CD4-positive, CD25-positive, alpha-beta regulatory T cell (primary cell): Measurements from ENCODE around the gene ERVH48-1. TPM values are rescaled to one million over a fixed set of nuclear protein-coding genes. Genes with fewer than 3 reads are reported as not detected.
"Not testable (repeated sequence)": the region's sequence is repeated elsewhere in the genome, so short reads cannot be mapped to it uniquely, and the experiment has no call there.

Experiments used
- ATAC-seq, 2 donors: fragments of 150-1000 bp; cut with Tn5 transposase; one replicate each; pipeline ENCODE4 v1.10.0; 2021; ENCODE audit warnings: low read depth in 2 of 2, moderate number of reproducible peaks in 2 of 2, moderate library complexity in 1 of 2
- DNase-seq, 3 donors: peaks; one replicate each; pipeline versions ENCODE4 v3.0.0 to v3.0.0-alpha.2; 2012 to 2022; ENCODE audit warnings: mixed read lengths in 1 of 3
- H3K27ac ChIP-seq: one replicate; pipeline ENCODE4 v1.7.0; 2013; ENCODE audit warnings: mild to moderate bottlenecking, low read length; ENCODE audit not compliant: insufficient read depth, poor library complexity, severe bottlenecking
- H3K27me3 ChIP-seq: one replicate; pipeline ENCODE4 v1.7.0; 2013; ENCODE audit warnings: low read length; ENCODE audit not compliant: control insufficient read depth, insufficient read depth
- H3K36me3 ChIP-seq: one replicate; pipeline ENCODE4 v1.7.0; 2013; ENCODE audit warnings: mild to moderate bottlenecking, low read length, moderate library complexity; ENCODE audit not compliant: control insufficient read depth, insufficient read depth
- H3K4me1 ChIP-seq: 2 replicates; pipeline ENCODE4 v1.7.0; 2013; ENCODE audit warnings: mild to moderate bottlenecking, low read length; ENCODE audit not compliant: insufficient read depth, control insufficient read depth, poor library complexity, severe bottlenecking
- H3K4me3 ChIP-seq: one replicate; pipeline ENCODE4 v1.7.0; 2013; ENCODE audit warnings: low read depth, mild to moderate bottlenecking, low read length, moderate library complexity
- H3K9me3 ChIP-seq, 2 experiments: 1 replicate in 1 of 2; 2 replicates in 1 of 2; pipeline ENCODE4 v1.7.0; 2013; ENCODE audit warnings: low read length in 2 of 2, mild to moderate bottlenecking in 1 of 2, moderate library complexity in 1 of 2; ENCODE audit not compliant: control insufficient read depth in 2 of 2
- H3K27ac Mint-ChIP-seq, 3 donors: one replicate each; pipeline ENCODE4 v1.8.0; 2020 to 2022; ENCODE audit warnings: mild to moderate bottlenecking in 3 of 3, mixed read lengths in 3 of 3, moderate library complexity in 2 of 3
- H3K27me3 Mint-ChIP-seq: one replicate; pipeline ENCODE4 v1.8.0; 2022; ENCODE audit warnings: mild to moderate bottlenecking, mixed read lengths
- H3K36me3 Mint-ChIP-seq: one replicate; pipeline ENCODE4 v1.8.0; 2020; ENCODE audit warnings: mixed read lengths
- H3K4me1 Mint-ChIP-seq, 4 donors: one replicate each; pipeline ENCODE4 v1.8.0; 2020 to 2022; ENCODE audit warnings: mixed read lengths in 4 of 4, mild to moderate bottlenecking in 1 of 4
- H3K4me3 Mint-ChIP-seq, 4 donors: one replicate each; pipeline ENCODE4 v1.8.0; 2020 to 2022; ENCODE audit warnings: mild to moderate bottlenecking in 4 of 4, mixed read lengths in 4 of 4, moderate library complexity in 3 of 4
- H3K9me3 Mint-ChIP-seq, 7 donors: one replicate each; pipeline ENCODE4 v1.8.0; 2020 to 2022; ENCODE audit warnings: mixed read lengths in 7 of 7, mild to moderate bottlenecking in 3 of 7, moderate library complexity in 2 of 7
- polyA plus RNA-seq, 4 donors: library from polyadenylated mRNA; unstranded; fragments of 300-500 nt; fragmentation: Illumina TruSeq; gene quantifications; one replicate each; pipeline ENCODE4 v1.2.3, GENCODE V29; 2021
- total RNA-seq: library from RNA; stranded (reverse); gene quantifications from one replicate; pipeline ENCODE4 v1.2.3, GENCODE V29; 2022

ERVH48-1 gene
- total RNA-seq (not detected), polyA plus RNA-seq (under 1 TPM in 2 of 4 donors, not detected in 2; 0.07 to 0.23 TPM)

DNA sequence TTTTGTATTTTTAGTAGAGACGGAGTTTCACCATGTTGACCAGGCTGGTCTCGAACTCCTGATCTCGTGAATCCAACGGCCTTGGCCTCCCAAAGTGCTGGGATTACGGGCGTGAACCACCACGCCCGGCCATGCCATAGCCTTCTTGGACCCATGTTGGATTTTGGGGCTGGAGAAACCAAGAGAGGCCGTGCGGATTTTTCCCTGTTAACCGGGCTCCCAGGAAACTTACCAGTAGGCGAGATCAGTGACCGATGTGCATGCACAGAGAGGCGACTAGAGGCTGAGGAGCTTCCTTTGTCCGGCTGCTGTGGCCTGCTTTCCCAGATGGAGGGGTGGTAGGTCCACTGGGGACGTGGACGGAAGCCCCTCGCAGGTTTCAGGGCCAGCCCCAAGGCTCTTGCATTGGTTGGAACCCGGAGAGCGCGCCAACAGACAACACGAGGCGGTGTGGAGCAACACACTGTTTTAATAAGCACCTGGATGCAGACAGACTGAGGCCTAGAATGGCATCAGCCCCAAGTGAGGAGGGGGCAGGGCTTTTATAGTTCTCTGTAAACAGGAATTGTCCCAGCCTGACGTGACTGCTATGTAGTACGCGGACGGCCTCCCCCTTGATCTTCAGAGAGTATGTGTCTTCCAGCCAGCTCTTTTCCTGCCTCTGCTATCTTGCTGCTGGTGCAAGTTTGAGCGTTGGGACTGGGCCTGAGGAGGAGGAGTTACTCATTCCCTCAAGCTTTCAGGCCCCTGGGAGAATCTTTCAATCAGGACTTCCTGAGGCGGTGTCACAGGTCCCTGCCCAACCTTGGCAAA lies at the start of gene ERVH48-1:
Gene ERVH48-1, minus strand, starts transcription at position 517 of the 813 bp plus-strand sequence. CDS start 6,624 bp downstream, outside the sequence.
- peaks cover 9% of the 10 kb centered on the region for H3K4me1 ChIP-seq
- peaks cover 4% of the 10 kb centered on the region for H3K27me3 Mint-ChIP-seq
- ATAC-seq (no peak), DNase-seq (peak in 2 of 3 donors; percentile 4 to 48)
- no peaks in the 10 kb centered on the region for H3K36me3 ChIP-seq
- no peaks in the 10 kb centered on the region for H3K36me3 Mint-ChIP-seq
- H3K4me3 ChIP-seq = no peak within 1 kb of the TSS
- H3K27me3 ChIP-seq = no peaks in the 10 kb centered on the region
- H3K9me3 Mint-ChIP-seq = no peaks in the 10 kb centered on the region
- H3K4me3 Mint-ChIP-seq = no peak within 1 kb of the TSS
- peaks cover 0 to 17% (median 12%) of the 10 kb centered on the region in 4 donors for H3K4me1 Mint-ChIP-seq
- H3K27ac ChIP-seq = no peak within 1 kb of the TSS
- H3K9me3 ChIP-seq = no peaks in the 10 kb centered on the region
- H3K27ac Mint-ChIP-seq = peak within 1 kb of the TSS; percentile 16 to 87 (median 79)

DNA sequence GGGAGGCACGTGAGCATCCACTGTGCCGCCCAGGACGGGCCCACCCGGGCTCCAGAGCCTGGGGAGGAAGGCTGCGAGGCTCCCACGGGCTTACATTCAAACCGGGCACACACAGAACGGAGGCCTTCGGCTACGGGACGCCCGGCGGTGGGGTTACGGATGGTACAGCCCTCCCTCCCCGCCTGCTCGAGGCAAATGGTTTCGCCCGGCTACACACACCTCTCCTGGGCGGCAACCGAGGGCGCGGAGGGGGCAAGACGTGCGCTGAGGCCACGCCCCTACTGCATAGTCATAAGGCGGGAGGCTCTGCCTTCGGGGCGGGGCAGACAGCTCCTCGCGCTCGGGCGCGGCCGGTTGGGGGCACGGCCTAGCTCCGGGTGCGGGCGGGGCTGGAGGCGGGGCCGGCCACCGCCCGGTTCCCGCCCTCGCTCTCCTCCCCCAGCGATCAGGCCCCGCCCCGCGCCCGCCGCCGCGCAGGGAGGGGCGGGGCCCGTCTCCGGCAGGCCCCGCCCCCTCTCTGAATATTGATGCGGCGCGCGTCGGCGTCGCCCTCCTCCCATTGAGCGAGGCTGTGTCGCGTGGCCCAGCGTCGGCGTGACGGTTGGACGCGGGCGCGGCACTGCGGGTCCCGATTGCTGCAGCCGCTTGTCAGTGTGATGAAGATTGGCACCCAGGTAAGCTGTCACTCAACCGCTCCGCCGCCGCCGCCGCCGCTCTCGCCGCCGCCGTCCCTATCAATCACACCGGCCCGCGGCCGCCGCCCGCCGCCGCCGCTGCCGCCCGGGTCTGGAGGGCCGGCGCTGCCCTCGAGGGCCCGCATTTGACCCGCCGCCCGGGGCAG lies 48.8 kb upstream of the ERVH48-1 start, which contains the start of gene PKNOX1:
Gene PKNOX1, plus strand, starts transcription at position 572 of the 841 bp plus-strand sequence. CDS start 29,820 bp downstream, outside the sequence.
- Mint-ChIP-seq H3K4me1 (peaks cover 4 to 33% (median 20%) of the 10 kb centered on the region in 4 donors), H3K36me3 (peaks cover 10% of the 10 kb centered on the region), H3K27me3 (no peaks in the 10 kb centered on the region), H3K4me3 (peak within 1 kb of the TSS; percentile 90 to 96 (median 92)), H3K9me3 (no peaks in the 10 kb centered on the region), H3K27ac (peak within 1 kb of the TSS; percentile 83 to 94 (median 91))
- ATAC-seq (peak; percentile 84 to 87), DNase-seq (peak; percentile 99 to 100 (median 99))
- peaks cover 19% of the 10 kb centered on the region for H3K4me1 ChIP-seq
- H3K9me3 ChIP-seq = no peaks in the 10 kb centered on the region
- H3K27ac ChIP-seq = peak within 1 kb of the TSS; percentile 93
- peaks cover 2% of the 10 kb centered on the region for H3K36me3 ChIP-seq
- no peaks in the 10 kb centered on the region for H3K27me3 ChIP-seq
- H3K4me3 ChIP-seq = peak within 1 kb of the TSS; percentile 82

DNA sequence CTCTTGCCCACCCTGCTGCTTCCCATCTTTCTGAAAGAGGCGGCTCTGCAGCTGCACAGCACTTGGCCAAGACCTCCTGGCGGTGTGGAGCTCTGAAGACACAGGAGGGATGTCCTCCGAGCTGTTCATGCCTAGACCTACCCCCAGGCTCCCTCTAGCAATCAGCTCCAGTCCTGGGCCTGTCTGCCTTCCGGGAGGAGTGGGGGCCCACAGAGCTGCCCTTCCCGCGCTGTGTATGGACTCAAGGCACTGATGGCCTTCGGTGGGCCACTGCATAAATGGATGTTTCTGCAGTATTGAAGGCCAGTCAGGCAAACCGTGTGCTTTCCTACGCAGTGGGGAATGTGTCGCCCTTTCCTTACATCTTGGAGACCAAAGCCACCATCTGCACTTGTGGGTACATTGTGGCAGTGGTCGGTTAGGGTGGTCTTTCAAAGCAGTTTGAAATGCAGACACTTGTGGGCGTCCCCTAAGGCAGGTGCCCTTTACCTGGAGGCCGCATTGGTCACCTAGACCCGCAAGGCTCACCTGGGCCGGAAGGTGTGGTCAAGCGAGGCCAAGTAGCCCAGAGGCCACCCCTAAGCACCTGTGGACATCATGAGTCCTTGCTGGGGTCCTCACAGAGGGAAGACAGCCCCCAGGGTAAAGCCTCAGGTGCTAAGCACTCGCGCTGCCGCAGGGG lies 48.0 kb upstream of the ERVH48-1 start:
- H3K9me3 ChIP-seq = no peaks in the 10 kb centered on the region
- DNase-seq (peak in 1 of 3 donors; percentile 12), ATAC-seq (no peak)
- peak overlapping the region; percentile 57 for H3K4me3 ChIP-seq
- H3K36me3 ChIP-seq = peaks cover 2% of the 10 kb centered on the region
- no peaks in the 10 kb centered on the region for H3K27me3 ChIP-seq
- Mint-ChIP-seq H3K27ac (peak overlapping the region; percentile 69 to 92 (median 79)), H3K4me1 (peaks cover 0 to 29% (median 16%) of the 10 kb centered on the region in 4 donors), H3K4me3 (peak overlapping the region; percentile 83 to 96 (median 86)), H3K36me3 (peaks cover 6% of the 10 kb centered on the region), H3K9me3 (no peaks in the 10 kb centered on the region), H3K27me3 (no peaks in the 10 kb centered on the region)
- peaks cover 19% of the 10 kb centered on the region for H3K4me1 ChIP-seq
- H3K27ac ChIP-seq = peak overlapping the region; percentile 93

DNA sequence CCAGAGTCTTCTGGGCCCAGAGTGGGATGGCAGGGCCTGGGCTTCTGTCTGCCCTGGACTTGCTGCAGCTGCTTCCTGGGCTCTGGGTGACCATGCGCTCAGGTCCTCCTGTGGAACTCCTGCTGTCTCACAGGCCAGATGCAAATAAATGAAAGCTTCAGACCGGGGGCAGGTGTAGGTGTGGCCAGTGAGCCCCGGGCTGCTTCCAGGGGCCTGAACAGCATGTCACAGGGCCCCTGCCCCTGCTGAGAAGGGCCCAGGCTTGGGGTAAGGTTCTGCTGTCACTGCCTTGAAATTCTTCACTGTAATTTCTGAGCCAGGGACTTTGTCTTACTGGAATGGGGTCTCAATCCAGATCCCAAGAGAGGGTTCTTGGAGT lies 46.5 kb upstream of the ERVH48-1 start:
- peaks cover 0 to 20% (median 11%) of the 10 kb centered on the region in 4 donors for H3K4me1 Mint-ChIP-seq
- H3K36me3 Mint-ChIP-seq = peaks cover 2% of the 10 kb centered on the region
- peak overlapping the region in 1 of 4 donors; percentile 29 for H3K4me3 Mint-ChIP-seq
- H3K9me3 Mint-ChIP-seq = no peaks in the 10 kb centered on the region
- no peak overlapping the region for H3K27ac Mint-ChIP-seq
- Histone ChIP-seq H3K4me3 (no peak overlapping the region), H3K4me1 (peaks cover 19% of the 10 kb centered on the region), H3K9me3 (no peaks in the 10 kb centered on the region), H3K27ac (no peak overlapping the region), H3K27me3 (no peaks in the 10 kb centered on the region), H3K36me3 (no peaks in the 10 kb centered on the region)
- DNase-seq = no peak
- no peaks in the 10 kb centered on the region for H3K27me3 Mint-ChIP-seq
- no peak for ATAC-seq

DNA sequence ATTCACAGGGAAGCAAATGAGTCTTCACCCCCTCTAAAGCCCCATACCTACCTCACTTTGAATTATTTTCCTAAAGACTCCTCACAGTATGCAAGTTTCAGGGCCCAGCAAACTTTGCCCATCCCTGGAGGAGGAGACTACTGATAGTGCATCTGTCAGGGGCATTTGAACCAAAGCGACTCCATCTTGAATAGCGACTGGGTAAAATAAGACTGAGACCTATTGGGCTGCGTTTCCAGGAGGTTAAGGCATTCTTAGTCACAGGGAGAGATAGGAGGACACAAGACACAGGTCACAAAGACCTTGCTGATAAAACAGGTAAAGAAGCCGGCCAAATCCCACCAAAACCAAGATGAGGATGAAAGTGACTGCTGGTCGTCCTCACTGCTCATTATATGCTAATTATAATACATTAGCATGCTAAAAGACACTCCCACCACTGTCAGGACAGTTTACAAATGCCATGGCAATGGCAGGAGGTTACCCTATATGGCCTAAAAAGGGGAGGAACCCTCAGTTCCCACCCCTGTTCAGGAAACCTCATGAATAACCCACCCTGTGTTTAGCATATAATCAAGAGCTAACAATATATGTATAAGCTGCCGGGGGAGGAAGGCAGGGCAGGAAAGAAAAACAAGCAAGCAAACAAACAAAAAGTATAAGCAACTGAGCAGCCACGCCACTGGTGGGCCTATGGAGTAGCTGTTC lies 45.7 kb upstream of the ERVH48-1 start:
- H3K27me3 ChIP-seq = no peaks in the 10 kb centered on the region
- no peaks in the 10 kb centered on the region for H3K9me3 ChIP-seq
- H3K4me1 Mint-ChIP-seq = peaks cover 0 to 12% (median 4%) of the 10 kb centered on the region in 4 donors
- peaks cover 17% of the 10 kb centered on the region for H3K4me1 ChIP-seq
- no peaks in the 10 kb centered on the region for H3K9me3 Mint-ChIP-seq
- no peaks in the 10 kb centered on the region for H3K27me3 Mint-ChIP-seq
- H3K36me3 ChIP-seq = no peaks in the 10 kb centered on the region
- no peak for DNase-seq
- peak overlapping the region in 1 of 4 donors; percentile 47 for H3K4me3 Mint-ChIP-seq
- H3K27ac ChIP-seq = no peak overlapping the region
- no peaks in the 10 kb centered on the region for H3K36me3 Mint-ChIP-seq
- H3K27ac Mint-ChIP-seq = no peak overlapping the region
- no peak for ATAC-seq
- no peak overlapping the region for H3K4me3 ChIP-seq

DNA sequence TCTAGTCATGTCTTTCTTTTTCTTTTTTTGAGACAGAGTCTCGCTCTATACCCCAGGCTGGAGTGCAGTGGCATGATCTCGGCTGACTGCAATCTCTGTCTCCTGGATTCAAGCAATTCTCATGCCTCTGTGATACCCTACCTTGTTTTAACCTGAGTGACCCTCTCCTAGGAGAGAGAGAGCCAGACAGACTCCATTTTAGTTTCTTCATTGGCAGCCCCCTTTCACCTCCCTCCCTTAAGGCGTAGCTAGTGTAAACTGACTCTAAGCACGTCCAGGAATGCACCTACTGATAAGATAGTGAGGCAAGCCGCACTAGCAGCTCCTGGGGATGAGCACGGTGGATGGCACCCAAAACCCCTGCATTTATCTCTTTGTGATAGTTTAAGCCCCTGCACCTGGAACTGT lies 43.8 kb upstream of the ERVH48-1 start:
- Histone ChIP-seq H3K36me3 (no peaks in the 10 kb centered on the region), H3K4me1 (peaks cover 8% of the 10 kb centered on the region), H3K27me3 (no peaks in the 10 kb centered on the region), H3K27ac (no peak overlapping the region), H3K9me3 (no peaks in the 10 kb centered on the region), H3K4me3 (no peak overlapping the region)
- peaks cover 0 to 7% (median 0%) of the 10 kb centered on the region in 4 donors for H3K4me1 Mint-ChIP-seq
- no peak overlapping the region for H3K27ac Mint-ChIP-seq
- H3K27me3 Mint-ChIP-seq = peaks cover 5% of the 10 kb centered on the region
- H3K4me3 Mint-ChIP-seq = no peak overlapping the region
- DNase-seq = no peak
- no peak for ATAC-seq
- no peaks in the 10 kb centered on the region for H3K9me3 Mint-ChIP-seq
- H3K36me3 Mint-ChIP-seq = no peaks in the 10 kb centered on the region

DNA sequence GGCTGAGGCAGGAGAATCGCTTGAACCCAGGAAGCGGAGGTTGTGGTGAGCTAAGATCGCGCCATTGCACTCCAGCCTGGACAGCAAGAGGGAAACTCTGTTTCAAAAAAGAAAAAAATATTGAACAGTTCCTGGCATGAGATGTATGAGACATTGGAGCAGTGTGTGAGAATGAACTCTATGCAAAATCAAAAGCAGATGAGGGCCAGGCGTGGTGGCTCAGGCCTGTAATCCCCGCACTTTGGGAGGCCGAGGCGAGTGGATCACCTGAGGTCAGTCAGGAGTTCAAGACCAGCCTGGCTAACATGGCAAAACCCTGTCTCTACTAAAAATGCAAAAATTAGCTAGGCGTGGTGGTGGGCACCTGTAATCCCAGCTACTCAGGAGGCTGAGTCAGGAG lies 42.2 kb upstream of the ERVH48-1 start:
- not testable (repeated sequence) for H3K36me3 ChIP-seq, H3K9me3 Mint-ChIP-seq, H3K9me3 ChIP-seq, ATAC-seq, H3K36me3 Mint-ChIP-seq, H3K27ac ChIP-seq, H3K4me3 ChIP-seq, H3K27ac Mint-ChIP-seq, H3K27me3 Mint-ChIP-seq, H3K4me3 Mint-ChIP-seq, H3K27me3 ChIP-seq, H3K4me1 ChIP-seq, H3K4me1 Mint-ChIP-seq, DNase-seq
